C4-2B (cell line): Measurements from ENCODE around the gene E2F6.

Source experiments
- CTCF ChIP-seq: fragments of 450-650 bp; conservative IDR thresholded peaks from 2 replicates; pipeline ENCODE4 v1.5.1; 2017; ENCODE audit warnings: mild to moderate bottlenecking
- ZFX ChIP-seq: fragments of 450-650 bp; IDR thresholded peaks from 2 replicates; pipeline ENCODE4 v1.6.1; 2017

GRCh38 chr2:11422901-11423435 is 43.0 kb downstream of the E2F6 start:
- TF ChIP-seq CTCF (no peak), ZFX (no peak)
